ENCODE measurements around the gene METRNL. TPM values are rescaled to one million over a fixed set of nuclear protein-coding genes. Genes with fewer than 3 reads are reported as not detected.
"Not testable (repeated sequence)": the region's sequence is repeated elsewhere in the genome, so short reads cannot be mapped to it uniquely, and the experiment has no call there.

The METRNL gene
- total and polyA plus RNA-seq, 3 experiments from 2014 or later = 2.6 to 22.9 (median 22.3) TPM

GRCh38 chr17:83036666-83037065 lies 42.7 kb upstream of the METRNL start:
- Histone ChIP-seq H3K27me3 (ENCODE audit: insufficient read depth, low read length, poor library complexity, severe bottlenecking) (no peaks in the 10 kb centered on the region), H3K4me3 (ENCODE audit: low read length) (no peak overlapping the region), H3K36me3 (ENCODE audit: insufficient read depth, low read length) (peaks cover 3% of the 10 kb centered on the region), H3K27ac (ENCODE audit: low read depth, low read length) (no peak overlapping the region), H3K9me3 (ENCODE audit: low read length) (no peaks in the 10 kb centered on the region), H3K4me1 (ENCODE audit: insufficient read depth, low read length) (no peaks in the 10 kb centered on the region)
- ChIA-PET POLR2A (no interaction called here), CTCF (no interaction called here)
- no peaks in the 10 kb centered on the region for H3K4me1 Mint-ChIP-seq
- no peak for DNase-seq
- H3K4me3 Mint-ChIP-seq = no peak overlapping the region
- H3K27ac Mint-ChIP-seq = no peak overlapping the region
- peaks cover 22 to 64% (median 28%) of the 10 kb centered on the region in 3 donors for H3K36me3 Mint-ChIP-seq
- H3K27me3 Mint-ChIP-seq = peaks cover 0 to 3% of the 10 kb centered on the region in 2 donors
- peaks cover 2 to 13% (median 7%) of the 10 kb centered on the region in 5 donors for H3K9me3 Mint-ChIP-seq

GRCh38 chr17:83037084-83037873 lies 42.1 kb upstream of the METRNL start:
- Histone ChIP-seq H3K27ac (ENCODE audit: low read depth, low read length) (no peak overlapping the region), H3K36me3 (ENCODE audit: insufficient read depth, low read length) (peaks cover 3% of the 10 kb centered on the region), H3K9me3 (ENCODE audit: low read length) (no peaks in the 10 kb centered on the region), H3K4me3 (ENCODE audit: low read length) (no peak overlapping the region), H3K4me1 (ENCODE audit: insufficient read depth, low read length) (no peaks in the 10 kb centered on the region), H3K27me3 (ENCODE audit: insufficient read depth, low read length, poor library complexity, severe bottlenecking) (no peaks in the 10 kb centered on the region)
- peaks cover 0 to 3% of the 10 kb centered on the region in 2 donors for H3K27me3 Mint-ChIP-seq
- no peak overlapping the region for H3K4me3 Mint-ChIP-seq
- ChIA-PET POLR2A (no interaction called here), CTCF (no interaction called here)
- no peak overlapping the region for H3K27ac Mint-ChIP-seq
- no peak for DNase-seq
- H3K36me3 Mint-ChIP-seq = peaks cover 25 to 67% (median 29%) of the 10 kb centered on the region in 3 donors
- peaks cover 0 to 1% (median 0%) of the 10 kb centered on the region in 3 donors for H3K4me1 Mint-ChIP-seq
- H3K9me3 Mint-ChIP-seq = peaks cover 2 to 15% (median 9%) of the 10 kb centered on the region in 5 donors

- H3K4me3 ChIP-seq (ENCODE audit: low read length) = no peak overlapping the region
- H3K36me3 ChIP-seq (ENCODE audit: insufficient read depth, low read length) = peaks cover 3% of the 10 kb centered on the region
- Mint-ChIP-seq H3K4me1 (peaks cover 0 to 6% (median 0%) of the 10 kb centered on the region in 3 donors), H3K4me3 (no peak overlapping the region), H3K27ac (no peak overlapping the region), H3K36me3 (peaks cover 30 to 68% (median 31%) of the 10 kb centered on the region in 3 donors), H3K27me3 (peaks cover 0 to 3% of the 10 kb centered on the region in 2 donors), H3K9me3 (peaks cover 2 to 19% (median 10%) of the 10 kb centered on the region in 5 donors)
- no peaks in the 10 kb centered on the region for H3K9me3 ChIP-seq (ENCODE audit: low read length)
- no peaks in the 10 kb centered on the region for H3K27me3 ChIP-seq (ENCODE audit: insufficient read depth, low read length, poor library complexity, severe bottlenecking)
- ChIA-PET CTCF (no interaction called here), POLR2A (no interaction called here)
- DNase-seq = no peak
- no peak overlapping the region for H3K27ac ChIP-seq (ENCODE audit: low read depth, low read length)
- H3K4me1 ChIP-seq (ENCODE audit: insufficient read depth, low read length) = no peaks in the 10 kb centered on the region
Observed at GRCh38 chr17:83037874-83038165, 41.6 kb upstream of the METRNL start.

- not testable (repeated sequence) for H3K36me3 ChIP-seq (ENCODE audit: insufficient read depth, low read length)
- H3K9me3 Mint-ChIP-seq = peaks cover 2 to 19% (median 10%) of the 10 kb centered on the region in 5 donors
Observed at GRCh38 chr17:83038983-83039382, 40.4 kb upstream of the METRNL start.

GRCh38 chr17:83041305-83041704 lies 38.1 kb upstream of the METRNL start:
- Histone ChIP-seq H3K27ac (ENCODE audit: low read depth, low read length) (no peak overlapping the region), H3K9me3 (ENCODE audit: low read length) (no peaks in the 10 kb centered on the region), H3K36me3 (ENCODE audit: insufficient read depth, low read length) (peaks cover 3% of the 10 kb centered on the region), H3K4me3 (ENCODE audit: low read length) (no peak overlapping the region), H3K27me3 (ENCODE audit: insufficient read depth, low read length, poor library complexity, severe bottlenecking) (no peaks in the 10 kb centered on the region), H3K4me1 (ENCODE audit: insufficient read depth, low read length) (no peaks in the 10 kb centered on the region)
- CTCF ChIA-PET = interaction anchor here (0.7 kb wide), 1 partner anchor 52 kb away, joined by 3 read pairs; no protein-coding TSS in a partner anchor
- H3K9me3 Mint-ChIP-seq = peaks cover 2 to 19% (median 10%) of the 10 kb centered on the region in 5 donors
- peak overlapping the region in 1 of 8 donors; percentile 74 for H3K27ac Mint-ChIP-seq
- H3K4me3 Mint-ChIP-seq = no peak overlapping the region
- H3K36me3 Mint-ChIP-seq = peaks cover 25 to 68% (median 37%) of the 10 kb centered on the region in 3 donors
- DNase-seq = no peak
- H3K4me1 Mint-ChIP-seq = peaks cover 16 to 34% (median 19%) of the 10 kb centered on the region in 3 donors
- POLR2A ChIA-PET = interaction anchor here (0.9 kb wide), 1 partner anchor 329 kb away, joined by 6 read pairs; no protein-coding TSS in a partner anchor
- peaks cover 0 to 3% of the 10 kb centered on the region in 2 donors for H3K27me3 Mint-ChIP-seq

More at GRCh38 chr17:83038983-83039382, 40.4 kb upstream of the METRNL start:
- H3K4me3 ChIP-seq (ENCODE audit: low read length); CTCF ChIA-PET; H3K4me1 ChIP-seq (ENCODE audit: insufficient read depth, low read length); H3K27ac Mint-ChIP-seq; POLR2A ChIA-PET; DNase-seq; H3K9me3 ChIP-seq (ENCODE audit: low read length); H3K27ac ChIP-seq (ENCODE audit: low read depth, low read length); H3K4me3 Mint-ChIP-seq; H3K27me3 Mint-ChIP-seq; H3K27me3 ChIP-seq (ENCODE audit: insufficient read depth, low read length, poor library complexity, severe bottlenecking): not testable (repeated sequence)
- Mint-ChIP-seq H3K4me1 (peaks cover 7 to 18% (median 9%) of the 10 kb centered on the region in 3 donors), H3K36me3 (peaks cover 33 to 76% (median 34%) of the 10 kb centered on the region in 3 donors)

- peaks cover 3% of the 10 kb centered on the region for H3K36me3 ChIP-seq (ENCODE audit: insufficient read depth, low read length)
- peaks cover 25 to 59% (median 41%) of the 10 kb centered on the region in 3 donors for H3K36me3 Mint-ChIP-seq
- H3K27me3 ChIP-seq (ENCODE audit: insufficient read depth, low read length, poor library complexity, severe bottlenecking) = no peaks in the 10 kb centered on the region
- no peak overlapping the region for H3K27ac ChIP-seq (ENCODE audit: low read depth, low read length)
- DNase-seq = no peak
- H3K4me3 Mint-ChIP-seq = no peak overlapping the region
- H3K9me3 ChIP-seq (ENCODE audit: low read length) = no peaks in the 10 kb centered on the region
- no peak overlapping the region for H3K4me3 ChIP-seq (ENCODE audit: low read length)
- peaks cover 19 to 40% (median 25%) of the 10 kb centered on the region in 3 donors for H3K4me1 Mint-ChIP-seq
- H3K4me1 ChIP-seq (ENCODE audit: insufficient read depth, low read length) = no peaks in the 10 kb centered on the region
- H3K27ac Mint-ChIP-seq = peak overlapping the region in 2 of 8 donors; percentile 8 to 18
- peaks cover 2 to 19% (median 10%) of the 10 kb centered on the region in 5 donors for H3K9me3 Mint-ChIP-seq
- POLR2A ChIA-PET = no interaction called here
- CTCF ChIA-PET = no interaction called here
- peaks cover 0 to 1% of the 10 kb centered on the region in 2 donors for H3K27me3 Mint-ChIP-seq
Observed at GRCh38 chr17:83042522-83043158, 36.8 kb upstream of the METRNL start.

GRCh38 chr17:83044479-83044878 lies 34.9 kb upstream of the METRNL start:
- DNase-seq; H3K36me3 ChIP-seq (ENCODE audit: insufficient read depth, low read length); H3K9me3 ChIP-seq (ENCODE audit: low read length); H3K27me3 Mint-ChIP-seq; H3K27me3 ChIP-seq (ENCODE audit: insufficient read depth, low read length, poor library complexity, severe bottlenecking); H3K27ac ChIP-seq (ENCODE audit: low read depth, low read length); H3K4me3 ChIP-seq (ENCODE audit: low read length); H3K4me3 Mint-ChIP-seq; CTCF ChIA-PET: not testable (repeated sequence)
- peak overlapping the region in 1 of 8 donors; percentile 58 for H3K27ac Mint-ChIP-seq
- peaks cover 19 to 53% (median 36%) of the 10 kb centered on the region in 3 donors for H3K36me3 Mint-ChIP-seq
- POLR2A ChIA-PET = interaction anchor here (0.8 kb wide), 1 partner anchor 10 kb away, joined by 4 read pairs; no protein-coding TSS in a partner anchor
- H3K4me1 ChIP-seq (ENCODE audit: insufficient read depth, low read length) = peaks cover 12% of the 10 kb centered on the region
- peaks cover 2 to 19% (median 10%) of the 10 kb centered on the region in 5 donors for H3K9me3 Mint-ChIP-seq
- peaks cover 30 to 52% (median 43%) of the 10 kb centered on the region in 3 donors for H3K4me1 Mint-ChIP-seq
